ENCODE results near the gene HNRNPAB.
"Not testable (repeated sequence)": the region's sequence is repeated elsewhere in the genome, so short reads cannot be mapped to it uniquely, and the experiment has no call there.

The HNRNPAB gene

GRCh38 chr5:178193251-178193809, 11.0 kb upstream of the HNRNPAB start:
- ChIA-PET POLR2A (ENCODE audit: low non-redundant PET) (no interaction called here), CTCF (interaction anchor here (0.6 kb wide), 1 partner anchor 124 kb away, joined by 3 read pairs; no protein-coding TSS in a partner anchor)
- H3K27ac ChIP-seq = no peak overlapping the region
- no peak for DNase-seq (ENCODE audit: low spot score)
- TF ChIP-seq, protein P1, sequence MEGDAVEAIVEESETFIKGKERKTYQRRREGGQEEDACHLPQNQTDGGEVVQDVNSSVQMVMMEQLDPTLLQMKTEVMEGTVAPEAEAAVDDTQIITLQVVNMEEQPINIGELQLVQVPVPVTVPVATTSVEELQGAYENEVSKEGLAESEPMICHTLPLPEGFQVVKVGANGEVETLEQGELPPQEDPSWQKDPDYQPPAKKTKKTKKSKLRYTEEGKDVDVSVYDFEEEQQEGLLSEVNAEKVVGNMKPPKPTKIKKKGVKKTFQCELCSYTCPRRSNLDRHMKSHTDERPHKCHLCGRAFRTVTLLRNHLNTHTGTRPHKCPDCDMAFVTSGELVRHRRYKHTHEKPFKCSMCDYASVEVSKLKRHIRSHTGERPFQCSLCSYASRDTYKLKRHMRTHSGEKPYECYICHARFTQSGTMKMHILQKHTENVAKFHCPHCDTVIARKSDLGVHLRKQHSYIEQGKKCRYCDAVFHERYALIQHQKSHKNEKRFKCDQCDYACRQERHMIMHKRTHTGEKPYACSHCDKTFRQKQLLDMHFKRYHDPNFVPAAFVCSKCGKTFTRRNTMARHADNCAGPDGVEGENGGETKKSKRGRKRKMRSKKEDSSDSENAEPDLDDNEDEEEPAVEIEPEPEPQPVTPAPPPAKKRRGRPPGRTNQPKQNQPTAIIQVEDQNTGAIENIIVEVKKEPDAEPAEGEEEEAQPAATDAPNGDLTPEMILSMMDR (conservative IDR thresholded peaks at IDR 0.05; ENCODE audit: low read depth) = no peak

GRCh38 chr5:178194026-178194425, 10.3 kb upstream of the HNRNPAB start:
- DNase-seq (ENCODE audit: low spot score) = no peak
- ChIA-PET CTCF (interaction anchor here (0.6 to 0.7 kb wide), 2 partner anchors 125 to 982 kb away, joined by 3 to 4 read pairs; no protein-coding TSS in a partner anchor), POLR2A (ENCODE audit: low non-redundant PET) (no interaction called here)
- H3K27ac ChIP-seq = no peak overlapping the region
- TF ChIP-seq, protein P1 (conservative IDR thresholded peaks at IDR 0.05; ENCODE audit: low read depth) = no peak

DNA sequence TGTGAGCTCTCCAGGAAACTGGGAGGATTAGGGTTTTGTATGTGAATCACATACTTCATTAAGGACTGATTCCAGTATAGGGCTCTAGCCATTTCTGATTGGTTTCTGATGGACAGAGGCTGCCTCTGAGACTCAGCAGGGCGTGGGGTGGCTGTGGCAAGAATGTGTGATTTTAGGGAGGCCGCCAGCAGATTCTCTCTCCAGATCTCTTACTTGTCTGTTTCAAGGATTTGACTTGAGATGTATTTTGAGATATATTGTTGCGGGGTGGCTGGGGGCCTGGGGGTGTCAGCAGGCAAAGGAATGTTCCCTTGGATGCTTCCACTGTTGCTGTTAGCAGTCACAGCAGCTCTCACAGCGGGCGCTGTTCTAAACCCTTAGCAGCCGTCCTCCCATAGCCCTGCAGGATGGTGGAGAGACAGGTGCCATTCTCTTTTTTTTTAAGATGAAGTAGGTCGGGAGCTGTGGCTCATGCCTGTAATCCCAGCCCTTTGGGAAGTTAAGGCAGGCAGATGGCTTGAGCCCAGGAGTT, 8.0 kb upstream of the HNRNPAB start:
- POLR2A ChIA-PET (ENCODE audit: low non-redundant PET) = interaction anchor here (0.7 kb wide), 1 partner anchor 404 kb away, joined by 3 read pairs; no protein-coding TSS in a partner anchor
- CTCF ChIA-PET = interaction anchor here (1.1 to 1.8 kb wide), 2 partner anchors 76 to 120 kb away, joined by 3 to 9 read pairs; no protein-coding TSS in a partner anchor
- no peak for DNase-seq (ENCODE audit: low spot score)
- no peak overlapping the region for H3K27ac ChIP-seq
- TF ChIP-seq, protein P1 (conservative IDR thresholded peaks at IDR 0.05; ENCODE audit: low read depth) = no peak

DNA sequence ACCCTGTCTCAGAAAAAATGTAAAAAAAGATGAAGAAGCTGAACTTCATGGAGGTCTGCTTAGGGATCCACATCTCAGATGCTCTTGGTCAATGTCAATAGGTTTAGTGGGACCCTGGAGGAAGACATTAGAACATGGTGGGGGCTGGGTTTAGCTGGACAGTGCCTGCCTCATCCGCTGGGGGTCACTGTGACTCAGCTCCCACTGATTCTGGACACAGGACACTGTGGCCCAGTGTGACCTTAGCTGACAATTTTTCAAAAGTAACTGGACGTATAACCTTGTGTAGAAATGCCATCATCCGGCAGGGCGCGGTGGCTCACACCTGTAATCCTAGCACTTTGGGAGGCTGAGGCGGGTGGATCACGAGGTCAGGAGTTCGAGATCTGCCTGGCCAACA, 7.3 kb upstream of the HNRNPAB start:
- ChIA-PET POLR2A (ENCODE audit: low non-redundant PET) (interaction anchor here (0.7 kb wide), 1 partner anchor 404 kb away, joined by 3 read pairs; no protein-coding TSS in a partner anchor), CTCF (interaction anchor here (0.5 to 1.8 kb wide), 4 partner anchors 20 to 121 kb away, joined by 3 to 9 read pairs (median 3); no protein-coding TSS in a partner anchor)
- no peak overlapping the region for H3K27ac ChIP-seq
- TF ChIP-seq, protein P1 (conservative IDR thresholded peaks at IDR 0.05; ENCODE audit: low read depth) = peak; percentile 17; the same call in 1 of the 2 replicates
- DNase-seq (ENCODE audit: low spot score) = no peak

- H3K27ac ChIP-seq; CTCF ChIA-PET; POLR2A ChIA-PET (ENCODE audit: low non-redundant PET); DNase-seq (ENCODE audit: low spot score): not testable (repeated sequence)
Measured at GRCh38 chr5:178198151-178198550, 6.2 kb upstream of the HNRNPAB start.

- CTCF ChIA-PET = no interaction called here
Measured at GRCh38 chr5:178198706-178199105, 5.6 kb upstream of the HNRNPAB start.

More at GRCh38 chr5:178198706-178199105, 5.6 kb upstream of the HNRNPAB start:
- POLR2A ChIA-PET (ENCODE audit: low non-redundant PET) = no interaction called here
- peak overlapping the region; percentile 87; the same call in 1 of the 2 replicates for H3K27ac ChIP-seq
- TF ChIP-seq, protein P1 (conservative IDR thresholded peaks at IDR 0.05; ENCODE audit: low read depth) = no peak
- no peak for DNase-seq (ENCODE audit: low spot score)

Measured in RWPE1 (cell line).